Endothelial cell (in vitro differentiated cells): ENCODE data around the gene SPTLC1. TPM values are rescaled to one million over a fixed set of nuclear protein-coding genes. Genes with fewer than 3 reads are reported as not detected.
A peak's percentile ranks its signal among the peaks of the same experiment; 100 is the strongest.
"Not testable (repeated sequence)": the region's sequence is repeated elsewhere in the genome, so short reads cannot be mapped to it uniquely, and the experiment has no call there.

ENCODE experiments used
- DNase-seq: peaks from one replicate; pipeline ENCODE4 v3.0.0; 2021; ENCODE audit warnings: low spot score
- H3K27ac Mint-ChIP-seq: one replicate; pipeline ENCODE4 v1.8.0; 2021; ENCODE audit warnings: mixed read lengths, inconsistent platforms; ENCODE audit not compliant: unreplicated experiment
- H3K27me3 Mint-ChIP-seq: one replicate; pipeline ENCODE4 v1.8.0; 2021; ENCODE audit warnings: mild to moderate bottlenecking, moderate library complexity, mixed read lengths, inconsistent platforms; ENCODE audit not compliant: unreplicated experiment
- H3K36me3 Mint-ChIP-seq: one replicate; pipeline ENCODE4 v1.8.0; 2021; ENCODE audit warnings: mild to moderate bottlenecking, low read depth, mixed read lengths, inconsistent platforms; ENCODE audit not compliant: unreplicated experiment
- H3K4me1 Mint-ChIP-seq: one replicate; pipeline ENCODE4 v1.8.0; 2021; ENCODE audit warnings: mild to moderate bottlenecking, mixed read lengths, inconsistent platforms; ENCODE audit not compliant: unreplicated experiment
- H3K4me3 Mint-ChIP-seq: one replicate; pipeline ENCODE4 v1.8.0; 2021; ENCODE audit warnings: mild to moderate bottlenecking, mixed read lengths, inconsistent platforms; ENCODE audit not compliant: unreplicated experiment
- H3K9me3 Mint-ChIP-seq: one replicate; pipeline ENCODE4 v1.8.0; 2021; ENCODE audit warnings: mixed read lengths, inconsistent platforms; ENCODE audit not compliant: unreplicated experiment
- total RNA-seq: library from RNA; stranded (reverse); fragmentation: NEBNext Ultra II Directional; extraction: Animal tissue kit (Norgen Biotek cat#: 25700); gene quantifications from one replicate; pipeline ENCODE4 v1.2.1, GENCODE V29; 2021; ENCODE audit not compliant: unreplicated experiment
- TF ChIP-seq, protein P1 (sequence below): fragments of 200-600 bp; sonication (generic); IDR thresholded peaks from one replicate; pipeline ENCODE4 v1.5.0; 2021; ENCODE audit warnings: antibody characterized with exemption; ENCODE audit not compliant: unreplicated experiment

SPTLC1 gene
- total RNA-seq, 1 donor from 2014 or later, result 69.2 TPM

DNA sequence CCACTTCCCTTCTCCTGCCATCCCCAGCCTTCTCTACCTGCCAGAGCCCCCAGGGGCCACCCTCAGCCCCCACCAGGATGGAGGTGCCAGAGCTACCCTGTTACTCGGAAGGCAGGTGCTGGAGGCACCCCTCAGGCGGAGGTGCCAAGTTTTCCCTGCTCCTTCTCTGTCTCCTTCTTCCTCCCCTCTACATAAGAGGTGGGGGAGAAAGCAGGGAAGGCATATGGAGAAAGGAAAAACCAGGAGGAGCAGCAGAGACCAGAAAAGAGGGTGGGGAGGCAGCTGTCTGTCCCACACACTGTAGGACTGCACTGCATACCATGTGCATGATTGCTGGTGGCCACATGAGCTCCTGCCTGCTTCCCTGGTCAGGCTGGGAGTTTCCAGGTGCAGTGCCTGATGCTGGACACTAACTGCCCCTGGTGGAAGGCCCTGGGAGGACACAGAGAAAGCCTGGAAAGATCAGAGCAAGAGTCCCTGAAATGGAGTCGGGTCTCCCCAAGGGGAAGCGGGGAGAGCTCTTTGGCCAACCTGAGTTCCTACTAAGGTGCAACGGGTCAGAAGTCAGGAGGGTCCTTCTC is 23.8 kb upstream of the SPTLC1 start:
- not testable (repeated sequence) for H3K4me3 Mint-ChIP-seq, H3K9me3 Mint-ChIP-seq, H3K36me3 Mint-ChIP-seq
- peak overlapping the region; percentile 52 for H3K27ac Mint-ChIP-seq
- TF ChIP-seq, protein P1, sequence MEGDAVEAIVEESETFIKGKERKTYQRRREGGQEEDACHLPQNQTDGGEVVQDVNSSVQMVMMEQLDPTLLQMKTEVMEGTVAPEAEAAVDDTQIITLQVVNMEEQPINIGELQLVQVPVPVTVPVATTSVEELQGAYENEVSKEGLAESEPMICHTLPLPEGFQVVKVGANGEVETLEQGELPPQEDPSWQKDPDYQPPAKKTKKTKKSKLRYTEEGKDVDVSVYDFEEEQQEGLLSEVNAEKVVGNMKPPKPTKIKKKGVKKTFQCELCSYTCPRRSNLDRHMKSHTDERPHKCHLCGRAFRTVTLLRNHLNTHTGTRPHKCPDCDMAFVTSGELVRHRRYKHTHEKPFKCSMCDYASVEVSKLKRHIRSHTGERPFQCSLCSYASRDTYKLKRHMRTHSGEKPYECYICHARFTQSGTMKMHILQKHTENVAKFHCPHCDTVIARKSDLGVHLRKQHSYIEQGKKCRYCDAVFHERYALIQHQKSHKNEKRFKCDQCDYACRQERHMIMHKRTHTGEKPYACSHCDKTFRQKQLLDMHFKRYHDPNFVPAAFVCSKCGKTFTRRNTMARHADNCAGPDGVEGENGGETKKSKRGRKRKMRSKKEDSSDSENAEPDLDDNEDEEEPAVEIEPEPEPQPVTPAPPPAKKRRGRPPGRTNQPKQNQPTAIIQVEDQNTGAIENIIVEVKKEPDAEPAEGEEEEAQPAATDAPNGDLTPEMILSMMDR, result peak; percentile 51
- H3K27me3 Mint-ChIP-seq, result peaks cover 17% of the 10 kb centered on the region
- DNase-seq, result peak; percentile 55
- peaks cover 16% of the 10 kb centered on the region for H3K4me1 Mint-ChIP-seq

- peak; percentile 93 for DNase-seq
- Mint-ChIP-seq H3K9me3 (no peaks in the 10 kb centered on the region), H3K4me3 (no peak overlapping the region), H3K27ac (no peak overlapping the region), H3K36me3 (peaks cover 3% of the 10 kb centered on the region), H3K4me1 (peaks cover 18% of the 10 kb centered on the region), H3K27me3 (peaks cover 21% of the 10 kb centered on the region)
- TF ChIP-seq, protein P1, result peak; percentile 88
These were observed 23.1 kb upstream of the SPTLC1 start for GRCh38 chr9:92138157-92138959.

- no peak overlapping the region for H3K27ac Mint-ChIP-seq
These were observed 21.1 kb upstream of the SPTLC1 start for GRCh38 chr9:92136184-92136858.

DNA sequence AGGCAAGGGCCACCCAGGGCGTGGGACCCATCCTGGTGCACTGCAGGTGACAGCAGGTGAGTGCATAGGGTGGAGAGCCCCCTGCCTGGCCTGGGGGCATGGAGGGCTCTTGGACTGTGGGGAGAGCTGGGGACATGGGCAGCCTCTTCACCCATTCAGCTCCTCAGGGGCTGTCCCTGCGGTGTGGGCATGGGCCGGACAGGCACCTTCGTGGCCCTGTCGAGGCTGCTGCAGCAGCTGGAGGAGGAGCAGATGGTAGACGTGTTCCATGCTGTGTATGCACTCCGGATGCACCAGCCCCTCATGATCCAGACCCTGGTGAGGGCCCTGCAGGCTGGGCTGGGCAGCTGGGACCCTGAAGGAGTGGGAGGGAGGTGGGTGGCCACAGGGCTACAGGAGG is 20.4 kb upstream of the SPTLC1 start:
- peaks cover 17% of the 10 kb centered on the region for H3K27me3 Mint-ChIP-seq
- TF ChIP-seq, protein P1, result no peak
- H3K4me1 Mint-ChIP-seq, result peaks cover 9% of the 10 kb centered on the region
- H3K27ac Mint-ChIP-seq, result no peak overlapping the region
- H3K4me3 Mint-ChIP-seq, result no peak overlapping the region
- no peak for DNase-seq
- peaks cover 3% of the 10 kb centered on the region for H3K36me3 Mint-ChIP-seq
- H3K9me3 Mint-ChIP-seq, result no peaks in the 10 kb centered on the region

More at GRCh38 chr9:92136184-92136858, 21.1 kb upstream of the SPTLC1 start:
- Mint-ChIP-seq H3K36me3 (peaks cover 3% of the 10 kb centered on the region), H3K9me3 (no peaks in the 10 kb centered on the region), H3K27me3 (peaks cover 17% of the 10 kb centered on the region), H3K4me3 (no peak overlapping the region), H3K4me1 (peaks cover 14% of the 10 kb centered on the region)
- TF ChIP-seq, protein P1, result no peak
- no peak for DNase-seq
